ENCODE data around the gene AGAP6.

- TF ChIP-seq POLR2A (IDR thresholded peaks at IDR 0.05; ENCODE audit: low read depth, low read length): no peak
- TF ChIP-seq POLR2AphosphoS5 (IDR thresholded peaks at IDR 0.05; ENCODE audit: low read depth, low read length): no peak
- TF ChIP-seq TAF1 (IDR thresholded peaks at IDR 0.05; ENCODE audit: borderline replicate concordance, low read depth, low read length): no peak
Measured at GRCh38 chr10:50027195-50027594, 39.0 kb downstream of the AGAP6 start.

All from GM12892 (cell line).